Measurements from ENCODE around the gene SEPTIN3. TPM values are rescaled to one million over a fixed set of nuclear protein-coding genes. Genes with fewer than 3 reads are reported as not detected.

The SEPTIN3 gene
- total RNA-seq, 1 donor from 2014 or later: 75.0 TPM

GRCh38 chr22:41925783-41926460, 43.3 kb upstream of the SEPTIN3 start:
- Mint-ChIP-seq H3K9me3 (no peaks in the 10 kb centered on the region), H3K4me1 (peaks cover 20% of the 10 kb centered on the region), H3K36me3 (ENCODE audit: low read depth) (no peaks in the 10 kb centered on the region), H3K27ac (ENCODE audit: unreplicated experiment) (no peak overlapping the region), H3K27me3 (ENCODE audit: low read depth) (peaks cover 67% of the 10 kb centered on the region), H3K4me3 (peak overlapping the region; percentile 65)
- TF ChIP-seq, protein P1, sequence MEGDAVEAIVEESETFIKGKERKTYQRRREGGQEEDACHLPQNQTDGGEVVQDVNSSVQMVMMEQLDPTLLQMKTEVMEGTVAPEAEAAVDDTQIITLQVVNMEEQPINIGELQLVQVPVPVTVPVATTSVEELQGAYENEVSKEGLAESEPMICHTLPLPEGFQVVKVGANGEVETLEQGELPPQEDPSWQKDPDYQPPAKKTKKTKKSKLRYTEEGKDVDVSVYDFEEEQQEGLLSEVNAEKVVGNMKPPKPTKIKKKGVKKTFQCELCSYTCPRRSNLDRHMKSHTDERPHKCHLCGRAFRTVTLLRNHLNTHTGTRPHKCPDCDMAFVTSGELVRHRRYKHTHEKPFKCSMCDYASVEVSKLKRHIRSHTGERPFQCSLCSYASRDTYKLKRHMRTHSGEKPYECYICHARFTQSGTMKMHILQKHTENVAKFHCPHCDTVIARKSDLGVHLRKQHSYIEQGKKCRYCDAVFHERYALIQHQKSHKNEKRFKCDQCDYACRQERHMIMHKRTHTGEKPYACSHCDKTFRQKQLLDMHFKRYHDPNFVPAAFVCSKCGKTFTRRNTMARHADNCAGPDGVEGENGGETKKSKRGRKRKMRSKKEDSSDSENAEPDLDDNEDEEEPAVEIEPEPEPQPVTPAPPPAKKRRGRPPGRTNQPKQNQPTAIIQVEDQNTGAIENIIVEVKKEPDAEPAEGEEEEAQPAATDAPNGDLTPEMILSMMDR (conservative IDR thresholded peaks at IDR 0.05): peak; percentile 73
- DNase-seq (ENCODE audit: low read depth, low spot score): peak; percentile 61

- Mint-ChIP-seq H3K27ac (ENCODE audit: unreplicated experiment) (peak overlapping the region; percentile 78), H3K27me3 (ENCODE audit: low read depth) (peaks cover 54% of the 10 kb centered on the region), H3K9me3 (no peaks in the 10 kb centered on the region), H3K4me1 (peaks cover 20% of the 10 kb centered on the region), H3K4me3 (peak overlapping the region; percentile 83), H3K36me3 (ENCODE audit: low read depth) (no peaks in the 10 kb centered on the region)
- TF ChIP-seq, protein P1 (conservative IDR thresholded peaks at IDR 0.05): no peak
- DNase-seq (ENCODE audit: low read depth, low spot score): no peak
Measured at GRCh38 chr22:41927813-41928212, 41.4 kb upstream of the SEPTIN3 start.

DNA sequence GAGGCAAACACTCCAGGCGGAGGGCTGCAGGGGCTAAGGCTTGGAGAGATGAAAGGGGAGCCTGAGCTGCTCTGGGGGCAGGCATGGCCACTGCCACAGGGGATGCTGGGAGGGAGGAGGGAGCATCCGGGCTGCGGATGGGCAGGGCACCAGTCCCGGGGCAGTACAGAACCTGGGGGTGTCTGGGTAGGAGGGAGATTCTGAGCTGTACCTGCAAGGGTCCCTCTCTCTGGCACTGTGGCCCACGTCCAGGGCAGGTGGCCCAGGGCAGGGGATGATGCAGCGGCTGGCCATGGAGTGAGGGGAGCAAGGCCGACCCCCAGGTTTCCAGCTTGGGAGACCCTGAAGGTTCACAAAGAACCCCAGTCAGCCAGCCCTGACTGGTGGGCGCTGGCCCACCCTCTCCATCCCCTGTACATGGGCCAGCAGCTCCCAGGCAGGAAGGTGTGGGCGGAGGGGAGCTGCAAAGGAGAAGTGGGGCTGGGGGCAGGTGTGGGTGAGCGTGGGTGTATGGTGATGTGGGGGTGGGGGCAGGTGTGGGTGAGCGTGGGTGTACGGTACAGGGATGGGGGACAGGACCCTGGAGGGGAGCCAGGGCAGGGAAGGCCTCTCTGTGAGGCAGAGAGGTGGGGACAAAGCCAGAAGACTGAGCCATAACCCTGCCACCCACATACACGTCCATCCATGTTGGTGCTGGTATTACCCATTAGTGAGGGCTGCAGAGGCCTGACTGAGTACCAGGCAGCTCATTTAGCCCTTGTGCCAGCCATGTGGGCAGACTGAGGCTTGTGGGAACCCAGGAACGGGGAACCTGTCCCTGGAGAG, 40.4 kb upstream of the SEPTIN3 start:
- H3K4me1 Mint-ChIP-seq: peaks cover 20% of the 10 kb centered on the region
- H3K27me3 Mint-ChIP-seq (ENCODE audit: low read depth): peaks cover 45% of the 10 kb centered on the region
- TF ChIP-seq, protein P1 (conservative IDR thresholded peaks at IDR 0.05): no peak
- DNase-seq (ENCODE audit: low read depth, low spot score): no peak
- H3K9me3 Mint-ChIP-seq: no peaks in the 10 kb centered on the region
- peak overlapping the region; percentile 83 for H3K4me3 Mint-ChIP-seq
- H3K27ac Mint-ChIP-seq (ENCODE audit: unreplicated experiment): no peak overlapping the region
- H3K36me3 Mint-ChIP-seq (ENCODE audit: low read depth): no peaks in the 10 kb centered on the region

DNA sequence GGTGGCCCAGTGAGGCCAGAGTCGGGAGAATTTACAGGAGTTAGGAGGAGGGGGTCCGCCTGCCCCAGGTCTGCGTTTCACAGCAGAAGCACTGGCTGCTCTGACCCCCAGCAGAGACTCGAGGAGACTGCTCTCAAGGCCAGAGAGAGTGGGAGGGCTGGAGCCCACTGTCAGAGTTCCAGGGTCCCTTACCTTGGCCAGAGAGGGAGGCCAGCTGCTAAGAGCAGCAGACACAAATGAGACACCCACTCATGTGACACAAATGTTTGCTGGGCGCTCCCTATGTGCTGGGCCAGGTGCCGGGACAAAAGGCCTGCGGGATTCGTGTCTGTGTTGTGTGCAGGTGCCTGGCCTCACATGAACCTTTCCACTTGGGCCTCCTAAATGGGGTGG, 39.8 kb upstream of the SEPTIN3 start:
- H3K4me3 Mint-ChIP-seq: peak overlapping the region; percentile 64
- peaks cover 40% of the 10 kb centered on the region for H3K27me3 Mint-ChIP-seq (ENCODE audit: low read depth)
- TF ChIP-seq, protein P1 (conservative IDR thresholded peaks at IDR 0.05): no peak

GRCh38 chr22:41931701-41932269, 37.5 kb upstream of the SEPTIN3 start:
- TF ChIP-seq, protein P1 (conservative IDR thresholded peaks at IDR 0.05): no peak
- no peak overlapping the region for H3K27ac Mint-ChIP-seq (ENCODE audit: unreplicated experiment)
- H3K27me3 Mint-ChIP-seq (ENCODE audit: low read depth): peaks cover 23% of the 10 kb centered on the region
- H3K36me3 Mint-ChIP-seq (ENCODE audit: low read depth): no peaks in the 10 kb centered on the region
- no peak for DNase-seq (ENCODE audit: low read depth, low spot score)
- H3K4me3 Mint-ChIP-seq: peak overlapping the region; percentile 54
- peaks cover 16% of the 10 kb centered on the region for H3K4me1 Mint-ChIP-seq
- no peaks in the 10 kb centered on the region for H3K9me3 Mint-ChIP-seq

More for the DNA sequence above, 39.8 kb upstream of the SEPTIN3 start:
- DNase-seq (ENCODE audit: low read depth, low spot score): no peak
- Mint-ChIP-seq H3K4me1 (peaks cover 20% of the 10 kb centered on the region), H3K27ac (ENCODE audit: unreplicated experiment) (no peak overlapping the region), H3K36me3 (ENCODE audit: low read depth) (no peaks in the 10 kb centered on the region), H3K9me3 (no peaks in the 10 kb centered on the region)
